ENCODE results near the gene ACSF3.

The ACSF3 gene

GRCh38 chr16:89103781-89104180 lies 10.1 kb downstream of the ACSF3 start:
- no peak for DNase-seq (ENCODE audit: low read depth)
- TF ChIP-seq CTCF (conservative IDR thresholded peaks at IDR 0.05; ENCODE audit: control insufficient read depth, insufficient read depth, low read depth, low read length): no peak

DNA sequence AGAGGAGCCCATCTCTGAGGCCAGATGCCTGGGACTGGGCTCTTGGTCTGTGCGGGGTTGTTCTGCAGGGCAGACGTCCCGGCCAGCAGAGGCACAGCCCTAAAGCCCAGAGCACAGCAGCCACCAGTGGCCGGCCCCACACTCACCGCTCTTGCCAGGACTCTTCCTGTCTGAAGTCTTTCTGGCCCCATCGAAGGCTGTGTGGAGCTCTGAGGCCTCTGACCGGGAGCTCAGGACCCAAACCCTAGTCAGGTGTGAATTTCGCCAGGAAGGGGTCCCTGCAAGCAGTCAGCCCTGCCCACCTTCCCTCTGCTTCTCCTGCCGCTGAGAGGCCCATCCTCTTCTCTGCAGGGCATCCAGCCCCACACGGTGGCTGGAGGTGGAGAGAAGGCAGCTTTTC lies 10.7 kb downstream of the ACSF3 start:
- DNase-seq (ENCODE audit: low read depth): no peak
- H3K4me3 ChIP-seq (ENCODE audit: control insufficient read depth, low read depth, low read length): no peak overlapping the region
- TF ChIP-seq CTCF (conservative IDR thresholded peaks at IDR 0.05; ENCODE audit: control insufficient read depth, insufficient read depth, low read depth, low read length): no peak

More at GRCh38 chr16:89103781-89104180, 10.1 kb downstream of the ACSF3 start:
- H3K4me3 ChIP-seq (ENCODE audit: control insufficient read depth, low read depth, low read length): no peak overlapping the region

GRCh38 chr16:89104930-89105571 lies 11.4 kb downstream of the ACSF3 start:
- H3K4me3 ChIP-seq (ENCODE audit: control insufficient read depth, low read depth, low read length): no peak overlapping the region
- TF ChIP-seq CTCF (conservative IDR thresholded peaks at IDR 0.05; ENCODE audit: control insufficient read depth, insufficient read depth, low read depth, low read length): no peak
- DNase-seq (ENCODE audit: low read depth): peak; percentile 33

DNA sequence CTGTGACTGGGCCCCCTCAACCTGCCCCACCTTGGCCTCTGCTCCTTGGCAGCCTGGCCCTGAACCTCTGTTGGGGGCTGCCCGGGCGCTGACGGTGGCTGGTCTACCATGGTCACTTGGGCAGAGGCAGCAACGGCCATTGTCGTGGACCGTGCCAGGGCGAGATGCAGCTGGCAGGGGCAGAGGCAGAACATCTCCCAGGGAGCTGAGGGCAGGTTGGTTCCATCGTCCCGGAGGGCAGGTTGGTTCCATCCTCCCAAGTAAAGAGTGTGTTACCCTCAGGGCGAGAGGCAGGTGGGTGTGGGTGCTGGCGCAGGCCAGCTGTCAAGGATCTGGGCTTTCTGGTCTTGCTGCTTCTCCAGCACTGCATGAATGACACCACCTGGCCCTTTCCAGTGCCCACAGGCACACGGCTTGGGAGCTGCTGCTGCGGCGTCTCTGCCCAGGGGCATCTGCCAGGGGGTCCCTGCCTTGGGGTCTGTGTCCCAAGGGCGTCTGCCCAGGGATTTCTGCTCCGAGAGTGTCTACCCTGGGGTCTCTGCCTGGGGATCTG lies 12.0 kb downstream of the ACSF3 start:
- no peak overlapping the region for H3K4me3 ChIP-seq (ENCODE audit: control insufficient read depth, low read depth, low read length)
- TF ChIP-seq CTCF (conservative IDR thresholded peaks at IDR 0.05; ENCODE audit: control insufficient read depth, insufficient read depth, low read depth, low read length): no peak
- no peak for DNase-seq (ENCODE audit: low read depth)

DNA sequence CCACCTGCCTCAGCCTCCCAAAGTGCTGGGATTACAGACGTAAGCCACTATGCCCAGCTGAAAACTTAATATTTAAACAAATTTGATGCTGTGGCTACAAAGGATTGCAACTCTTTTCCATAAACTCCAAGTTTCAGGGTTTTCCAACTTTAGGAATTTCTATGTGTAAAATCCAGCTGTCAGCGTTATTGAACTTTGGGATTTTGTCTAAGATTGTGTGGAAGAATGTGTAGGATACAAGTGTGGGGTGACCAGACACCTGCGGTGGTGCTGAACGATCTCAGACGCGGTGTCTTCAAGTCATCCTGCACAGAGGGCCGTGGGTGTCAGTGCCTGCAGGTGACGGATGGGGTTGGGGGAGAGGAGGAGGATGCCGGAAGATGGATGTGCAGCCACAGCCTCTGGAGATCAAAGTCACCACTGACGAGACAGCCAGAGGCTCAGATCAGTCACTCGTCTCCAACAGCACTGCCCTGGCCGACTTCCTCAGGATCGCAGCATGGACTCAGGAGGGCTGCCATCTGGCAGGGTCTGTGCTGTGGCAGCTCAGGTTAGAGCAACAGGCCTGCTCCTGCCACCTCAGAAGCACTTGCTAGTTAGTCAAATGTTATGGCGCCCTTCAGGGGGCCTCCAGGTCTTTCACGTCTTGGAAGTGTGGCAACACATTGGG lies 13.0 kb downstream of the ACSF3 start:
- DNase-seq (ENCODE audit: low read depth): no peak
- no peak overlapping the region for H3K4me3 ChIP-seq (ENCODE audit: control insufficient read depth, low read depth, low read length)
- TF ChIP-seq CTCF (conservative IDR thresholded peaks at IDR 0.05; ENCODE audit: control insufficient read depth, insufficient read depth, low read depth, low read length): no peak

- no peak for TF ChIP-seq CTCF (conservative IDR thresholded peaks at IDR 0.05; ENCODE audit: control insufficient read depth, insufficient read depth, low read depth, low read length)
- H3K4me3 ChIP-seq (ENCODE audit: control insufficient read depth, low read depth, low read length): no peak overlapping the region
- no peak for DNase-seq (ENCODE audit: low read depth)
These were observed 13.5 kb downstream of the ACSF3 start for GRCh38 chr16:89107203-89107582.

Data from fibroblast of mammary gland (primary cell).